Right ventricle myocardium inferior (tissue), 1 donor: ENCODE data around the gene ABHD17C. TPM values are rescaled to one million over a fixed set of nuclear protein-coding genes. Genes with fewer than 3 reads are reported as not detected.

Source experiments
- ATAC-seq: fragments of 200-7000 bp; cut with Tn5 transposase; one replicate; pipeline ENCODE4 v1.9.1; 2020; ENCODE audit warnings: mild to moderate bottlenecking, moderate library complexity
- DNase-seq: peaks from one replicate; pipeline ENCODE4 v3.0.0; 2021; ENCODE audit errors: missing footprints
- intact Hi-C: fragments of 100-400 bp; cut with DNase I; formaldehyde crosslinking; loops from one replicate; pipeline ENCODE4 v1.11.0; 2022
- total RNA-seq: library from RNA; stranded (reverse); fragmentation: NEBNext Ultra II Directional; extraction: Animal tissue kit (Norgen Biotek cat#: 25700); gene quantifications from one replicate; pipeline ENCODE4 v1.2.1, GENCODE V29; 2021
- donor health status: DM: no; HTN: yes; CAD: no; lungs with severe emphysema.

The ABHD17C gene
- total RNA-seq, 1 donor from 2014 or later, result 7.5 TPM

GRCh38 chr15:80711886-80712285 is 16.8 kb downstream of the ABHD17C start:
- ATAC-seq, result no peak
- DNase-seq, result no peak
- intact Hi-C loops, result no loop called here

- ATAC-seq, result no peak
- DNase-seq, result no peak
- intact Hi-C loops, result no loop called here
Observed at GRCh38 chr15:80712956-80713355, 17.8 kb downstream of the ABHD17C start.

DNA sequence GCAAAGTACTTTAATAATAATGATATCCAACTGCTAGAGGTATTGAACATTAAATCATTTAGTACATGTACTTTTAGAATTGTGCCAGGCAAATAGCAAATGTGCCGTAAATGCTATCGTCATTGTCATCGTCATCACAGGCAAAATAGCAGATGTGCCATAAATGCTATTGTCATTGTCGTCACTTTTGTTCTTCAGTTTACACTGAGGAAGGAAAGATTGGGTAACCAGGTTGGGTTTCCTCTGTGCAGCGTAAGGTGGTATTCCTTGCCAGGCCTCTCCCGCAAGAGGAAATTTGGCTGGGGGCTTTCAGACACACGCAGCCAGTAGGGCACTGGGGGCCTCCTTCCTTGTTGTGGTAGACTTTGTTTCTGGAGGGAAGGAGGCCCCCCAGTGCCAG is 26.4 kb downstream of the ABHD17C start:
- intact Hi-C loops, result no loop called here
- no peak for ATAC-seq
- DNase-seq, result no peak

GRCh38 chr15:80722811-80723210 is 27.7 kb downstream of the ABHD17C start:
- ATAC-seq (no peak), DNase-seq (no peak)
- intact Hi-C loops, result no loop called here

DNA sequence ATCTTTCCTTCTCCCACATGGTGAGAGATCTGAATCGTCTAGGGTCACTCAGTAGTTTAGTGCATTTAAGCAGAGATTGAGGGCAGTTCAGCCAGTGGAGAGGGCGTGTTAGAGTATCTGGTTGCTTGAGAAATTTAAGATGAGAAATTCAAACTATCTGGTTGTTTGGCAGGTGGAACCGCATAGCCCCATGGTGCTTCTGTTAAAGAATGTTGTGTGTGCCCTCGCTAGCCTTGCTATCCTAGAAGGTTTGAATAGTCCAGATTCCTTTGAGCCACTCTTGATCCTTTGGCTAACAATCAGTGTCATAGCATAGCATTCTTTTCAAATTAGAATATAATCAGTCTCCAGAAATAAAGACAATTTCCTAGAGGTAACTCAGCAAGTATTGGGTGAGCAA is 32.1 kb downstream of the ABHD17C start:
- DNase-seq, result no peak
- no peak for ATAC-seq
- intact Hi-C loops, result no loop called here

GRCh38 chr15:80727596-80727995 is 32.5 kb downstream of the ABHD17C start:
- DNase-seq, result no peak
- intact Hi-C loops, result no loop called here
- ATAC-seq, result no peak

- no peak for ATAC-seq
- DNase-seq, result no peak
- intact Hi-C loops, result no loop called here
Observed at GRCh38 chr15:80730387-80730786, 35.3 kb downstream of the ABHD17C start.

- ATAC-seq, result peak; percentile 48
- no peak for DNase-seq
- intact Hi-C loops, result no loop called here
Observed at GRCh38 chr15:80730926-80731325, 35.8 kb downstream of the ABHD17C start.

- ATAC-seq (peak; percentile 53), DNase-seq (no peak)
- intact Hi-C loops, result no loop called here
Observed at GRCh38 chr15:80732167-80732566, 37.1 kb downstream of the ABHD17C start.

DNA sequence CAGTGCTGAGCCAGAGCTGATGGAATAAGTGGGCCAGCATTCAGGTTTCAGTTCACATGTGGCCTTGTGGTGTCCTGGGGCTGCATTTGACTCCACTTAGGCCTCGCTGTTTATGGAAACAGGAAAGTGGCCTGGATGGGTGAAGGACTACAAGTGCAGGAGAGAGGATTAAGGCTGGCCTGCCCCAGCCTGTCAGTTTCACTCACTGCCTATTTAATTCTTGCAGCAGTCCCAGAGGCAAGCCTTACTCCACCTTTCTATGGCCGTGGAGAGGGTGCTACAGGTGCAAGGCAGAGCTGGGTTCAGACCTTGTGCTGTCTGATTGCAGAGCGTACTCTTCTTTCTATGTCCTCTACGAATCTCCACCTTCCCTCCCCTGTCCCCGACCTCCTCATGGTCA is 37.7 kb downstream of the ABHD17C start:
- no peak for ATAC-seq
- intact Hi-C loops, result no loop called here

DNA sequence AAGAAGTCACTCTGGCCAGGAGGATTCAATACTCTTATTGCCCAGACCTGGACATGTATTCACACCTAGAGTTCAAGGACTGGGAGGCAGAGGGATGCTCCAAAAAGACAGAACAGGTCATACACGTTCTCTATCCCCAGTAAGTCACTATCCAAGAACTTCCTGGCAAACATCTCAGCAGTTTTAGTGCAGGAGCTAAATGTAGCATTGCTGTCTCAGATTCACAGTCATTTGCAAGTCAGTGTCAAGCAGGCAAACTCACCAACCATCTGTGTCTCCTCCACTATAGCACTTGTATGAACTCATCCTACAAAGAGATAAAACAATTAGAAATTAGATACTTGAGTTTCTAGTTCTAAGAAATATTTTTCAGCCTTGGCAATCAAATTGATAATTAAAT is 38.4 kb downstream of the ABHD17C start:
- DNase-seq (no peak), ATAC-seq (no peak)
- intact Hi-C loops, result no loop called here

More for the DNA sequence above, 37.7 kb downstream of the ABHD17C start:
- no peak for DNase-seq

DNA sequence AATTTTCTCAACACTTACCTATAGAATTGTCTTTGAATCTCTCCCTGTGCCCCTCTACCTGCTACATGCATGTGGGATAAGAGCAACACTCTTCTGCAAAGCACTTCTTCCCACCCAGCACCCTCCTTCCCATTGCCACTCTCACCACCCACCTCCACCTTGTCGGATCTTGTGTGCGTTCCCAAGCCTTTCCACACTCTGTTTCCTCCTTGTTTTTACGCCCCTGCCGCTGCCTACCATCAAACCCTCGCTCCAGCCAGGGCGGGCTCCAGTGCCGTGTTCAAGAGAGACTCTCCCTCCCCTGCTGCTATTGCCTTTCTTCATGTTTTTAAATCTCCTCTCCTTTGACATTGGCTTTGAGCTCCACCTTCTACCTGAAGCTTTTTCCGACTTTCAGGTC is 40.2 kb downstream of the ABHD17C start:
- DNase-seq, result no peak
- intact Hi-C loops, result no loop called here
- no peak for ATAC-seq

DNA sequence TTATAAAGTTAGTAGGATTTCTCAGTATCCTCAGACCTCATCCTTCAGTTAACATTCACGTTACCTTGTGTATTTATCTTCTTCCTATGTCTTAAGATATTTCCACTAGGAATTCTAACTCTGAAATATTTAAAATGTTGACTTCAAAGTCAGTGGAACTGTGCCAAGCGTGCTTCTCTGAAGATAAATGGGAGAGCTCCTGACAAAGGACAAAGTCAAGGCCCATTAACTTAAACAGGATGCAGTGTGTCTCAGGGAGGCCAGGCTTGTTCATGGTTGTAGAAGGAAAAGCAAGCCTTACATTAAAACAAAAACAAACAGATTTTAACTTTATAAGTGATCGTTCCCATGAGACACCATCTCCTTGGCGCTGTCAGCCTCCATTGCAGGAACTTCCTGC is 41.5 kb downstream of the ABHD17C start:
- no peak for DNase-seq
- no peak for ATAC-seq
- intact Hi-C loops, result no loop called here

- ATAC-seq (no peak), DNase-seq (no peak)
- intact Hi-C loops, result no loop called here
Observed at GRCh38 chr15:80739919-80740318, 44.8 kb downstream of the ABHD17C start.

DNA sequence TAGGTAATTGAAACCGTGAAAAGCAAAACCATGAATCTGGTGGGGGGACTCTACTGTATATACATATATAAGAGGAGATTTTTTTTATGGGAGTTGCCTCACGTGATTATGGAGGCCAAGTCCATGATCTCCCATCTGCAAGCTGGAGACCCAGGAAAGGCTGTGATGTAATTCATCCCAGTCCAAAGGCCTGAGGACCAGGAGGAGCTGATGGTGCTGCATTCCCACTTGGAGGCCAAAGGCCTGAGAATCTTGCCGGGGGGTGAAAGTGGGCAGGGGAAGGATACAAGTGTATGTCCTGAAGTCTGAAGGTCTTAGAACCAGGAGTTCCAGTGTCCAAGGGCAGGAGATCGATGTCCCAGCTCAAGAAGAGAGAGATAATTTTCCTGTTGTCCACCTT is 47.0 kb downstream of the ABHD17C start:
- intact Hi-C loops, result no loop called here
- DNase-seq, result no peak
- no peak for ATAC-seq

- DNase-seq (no peak), ATAC-seq (no peak)
- intact Hi-C loops, result no loop called here
Observed at GRCh38 chr15:80743189-80743833, 48.2 kb downstream of the ABHD17C start.

DNA sequence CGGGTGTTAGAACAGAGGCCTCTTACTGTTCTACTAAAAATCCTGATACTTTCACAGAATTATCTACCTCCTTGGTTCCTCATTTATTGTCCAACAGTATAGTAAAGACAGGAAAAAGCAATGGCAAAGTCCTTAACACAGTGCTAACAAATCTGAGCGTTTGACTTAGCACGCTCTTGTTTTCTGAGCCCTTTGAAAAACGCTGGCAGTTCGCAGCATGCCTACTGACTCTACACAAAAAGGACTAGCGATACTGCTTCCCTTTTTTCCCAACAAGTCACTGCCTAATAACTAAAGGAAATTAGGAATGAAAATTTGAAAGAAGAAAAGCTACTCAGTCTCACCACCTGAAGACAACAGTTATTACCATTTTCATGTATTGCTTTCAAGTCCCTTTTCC is 49.3 kb downstream of the ABHD17C start:
- intact Hi-C loops, result no loop called here
- no peak for DNase-seq
- no peak for ATAC-seq

DNA sequence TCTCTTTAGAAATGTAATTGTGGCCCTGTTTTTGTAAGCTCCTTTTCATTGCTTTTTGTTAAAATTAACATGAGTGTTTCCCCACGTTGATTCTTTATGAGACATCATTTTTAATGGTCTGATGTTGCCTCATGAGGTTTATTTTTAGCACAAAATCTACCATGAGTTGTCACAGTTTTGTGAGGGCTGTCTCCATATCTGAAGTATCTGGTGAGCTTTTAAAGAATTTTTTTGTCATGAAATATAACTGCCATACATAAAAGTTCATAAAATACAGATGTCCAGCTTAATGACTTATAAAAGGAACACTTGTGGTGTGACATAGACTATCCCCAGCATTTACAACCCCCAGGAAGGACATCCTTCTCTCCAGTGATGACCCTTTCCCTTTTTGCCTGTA is 49.7 kb downstream of the ABHD17C start:
- intact Hi-C loops, result no loop called here
- DNase-seq (no peak), ATAC-seq (no peak)

DNA sequence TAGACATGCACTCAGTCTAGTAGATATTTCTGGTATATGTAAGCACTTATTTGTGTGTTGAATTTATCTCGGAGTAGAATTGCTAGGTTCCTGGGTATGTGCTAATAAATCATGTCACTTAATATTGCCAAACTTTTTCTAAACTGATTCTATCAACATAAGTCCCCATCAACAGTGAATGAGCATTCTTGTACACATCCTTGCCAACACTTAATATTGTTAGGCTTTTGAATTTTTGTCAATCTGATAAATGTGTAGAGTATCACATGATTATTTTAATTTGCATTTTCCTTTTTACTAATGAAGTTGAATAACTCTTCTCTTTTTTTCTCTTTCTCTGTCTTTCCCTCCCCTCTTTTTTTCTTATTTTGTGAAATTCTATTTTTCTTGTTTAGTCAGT is 50.8 kb downstream of the ABHD17C start:
- DNase-seq (no peak), ATAC-seq (no peak)
- intact Hi-C loops, result no loop called here

GRCh38 chr15:80747317-80748053 is 52.4 kb downstream of the ABHD17C start:
- intact Hi-C loops, result no loop called here
- DNase-seq (no peak), ATAC-seq (no peak)

- no peak for ATAC-seq
- intact Hi-C loops, result no loop called here
- DNase-seq, result no peak
Observed at GRCh38 chr15:80749589-80749988, 54.5 kb downstream of the ABHD17C start.
